ENCODE results near the gene SYNGR4. TPM values are rescaled to one million over a fixed set of nuclear protein-coding genes. Genes with fewer than 3 reads are reported as not detected.

The SYNGR4 gene
- total RNA-seq, 1 donor from 2014 or later = not detected

DNA sequence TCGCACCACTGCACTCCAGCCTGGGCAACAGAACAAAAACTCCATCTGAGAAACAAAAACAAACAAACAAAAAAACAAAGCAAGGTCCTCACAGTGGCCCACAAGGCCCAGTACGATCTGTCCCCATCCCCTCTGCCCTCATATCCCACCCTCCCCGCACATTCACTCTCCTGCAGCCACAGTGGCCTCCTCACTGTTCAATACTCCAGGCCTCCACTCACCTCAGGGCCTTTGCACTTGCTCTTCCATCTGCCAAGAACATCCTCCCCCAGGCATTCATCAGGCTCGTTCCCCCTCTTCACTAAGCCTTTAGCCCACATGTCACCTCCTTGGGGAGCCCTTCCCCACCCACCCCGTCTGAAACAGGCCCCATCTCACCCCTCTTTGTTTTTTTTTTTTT is 5.0 kb upstream of the SYNGR4 start:
- H3K36me3 Mint-ChIP-seq (ENCODE audit: unreplicated experiment) = no peaks in the 10 kb centered on the region
- no peaks in the 10 kb centered on the region for H3K27me3 Mint-ChIP-seq (ENCODE audit: unreplicated experiment)
- no peaks in the 10 kb centered on the region for H3K9me3 Mint-ChIP-seq (ENCODE audit: unreplicated experiment)
- no peak for DNase-seq (ENCODE audit: extremely low spot score, unreplicated experiment)
- no peak overlapping the region for H3K4me3 Mint-ChIP-seq (ENCODE audit: unreplicated experiment)
- peaks cover 9% of the 10 kb centered on the region for H3K4me1 Mint-ChIP-seq (ENCODE audit: unreplicated experiment)
- no peak for TF ChIP-seq CTCF (IDR thresholded peaks at IDR 0.05)
- no peak overlapping the region for H3K27ac Mint-ChIP-seq (ENCODE audit: unreplicated experiment)

DNA sequence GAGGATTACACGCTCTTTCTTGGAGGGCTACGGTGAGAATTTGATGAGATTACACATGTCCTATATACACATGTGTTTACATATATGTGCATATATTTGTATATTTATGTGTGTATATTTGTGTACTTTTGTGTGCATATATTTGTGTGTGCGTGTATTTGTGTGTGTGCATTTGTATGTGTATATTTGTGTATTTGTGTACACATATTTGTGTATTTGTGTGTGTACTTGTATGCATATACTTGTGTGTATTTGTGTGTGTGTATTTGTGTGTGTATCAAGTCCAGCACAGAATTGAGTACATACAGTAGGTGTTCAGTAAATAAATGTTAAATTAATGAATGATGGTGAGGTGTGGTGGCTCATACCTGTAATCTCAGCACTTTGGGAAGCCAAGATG is 2.3 kb upstream of the SYNGR4 start:
- H3K27me3 Mint-ChIP-seq (ENCODE audit: unreplicated experiment) = no peaks in the 10 kb centered on the region
- H3K36me3 Mint-ChIP-seq (ENCODE audit: unreplicated experiment) = no peaks in the 10 kb centered on the region
- no peaks in the 10 kb centered on the region for H3K9me3 Mint-ChIP-seq (ENCODE audit: unreplicated experiment)
- no peak for TF ChIP-seq CTCF (IDR thresholded peaks at IDR 0.05)
- H3K4me3 Mint-ChIP-seq (ENCODE audit: unreplicated experiment) = no peak overlapping the region
- peaks cover 11% of the 10 kb centered on the region for H3K4me1 Mint-ChIP-seq (ENCODE audit: unreplicated experiment)
- no peak overlapping the region for H3K27ac Mint-ChIP-seq (ENCODE audit: unreplicated experiment)
- no peak for DNase-seq (ENCODE audit: extremely low spot score, unreplicated experiment)

DNA sequence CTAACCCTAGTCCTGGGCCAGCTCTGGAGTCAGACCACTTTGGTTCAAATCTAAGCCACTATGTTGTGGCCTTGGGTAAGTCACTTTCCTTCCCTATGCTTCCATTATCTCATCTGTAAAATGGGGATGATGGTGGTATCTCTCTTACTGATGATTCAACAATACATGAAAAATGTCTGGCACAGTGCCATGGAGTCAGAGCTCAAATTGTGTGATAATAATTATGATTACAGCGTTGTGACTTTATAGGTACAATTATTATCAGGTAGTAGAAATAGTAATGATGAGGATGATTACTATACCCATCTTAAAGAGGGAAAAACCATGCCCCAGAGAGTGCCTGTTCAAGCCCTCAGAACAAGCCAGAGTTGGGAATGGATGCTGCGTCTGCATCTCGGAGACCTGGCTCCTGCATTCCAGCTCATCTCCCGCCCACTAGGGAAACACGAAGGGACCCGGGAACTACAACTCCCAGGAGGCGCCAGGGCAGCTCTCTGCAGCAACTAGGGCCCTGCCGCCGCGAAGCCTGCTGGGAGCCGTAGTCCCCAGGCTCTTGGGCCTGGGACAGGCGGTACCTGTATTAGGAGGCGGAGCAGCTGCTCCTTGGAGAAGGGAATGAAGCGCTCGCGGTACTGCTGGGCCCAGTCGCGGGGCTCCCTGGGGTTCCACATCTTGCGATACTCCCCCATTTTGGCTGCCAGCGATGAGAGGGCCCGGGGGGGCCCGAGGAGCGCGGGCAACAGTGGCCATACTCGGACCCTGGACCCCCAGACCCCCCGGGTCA is 1.3 kb upstream of the SYNGR4 start:
- Mint-ChIP-seq H3K27ac (ENCODE audit: unreplicated experiment) (peak overlapping the region; percentile 93), H3K36me3 (ENCODE audit: unreplicated experiment) (no peaks in the 10 kb centered on the region), H3K4me1 (ENCODE audit: unreplicated experiment) (peaks cover 11% of the 10 kb centered on the region), H3K27me3 (ENCODE audit: unreplicated experiment) (no peaks in the 10 kb centered on the region), H3K4me3 (ENCODE audit: unreplicated experiment) (peak overlapping the region; percentile 82), H3K9me3 (ENCODE audit: unreplicated experiment) (no peaks in the 10 kb centered on the region)
- TF ChIP-seq CTCF (IDR thresholded peaks at IDR 0.05) = no peak
- DNase-seq (ENCODE audit: extremely low spot score, unreplicated experiment) = peak; percentile 97

DNA sequence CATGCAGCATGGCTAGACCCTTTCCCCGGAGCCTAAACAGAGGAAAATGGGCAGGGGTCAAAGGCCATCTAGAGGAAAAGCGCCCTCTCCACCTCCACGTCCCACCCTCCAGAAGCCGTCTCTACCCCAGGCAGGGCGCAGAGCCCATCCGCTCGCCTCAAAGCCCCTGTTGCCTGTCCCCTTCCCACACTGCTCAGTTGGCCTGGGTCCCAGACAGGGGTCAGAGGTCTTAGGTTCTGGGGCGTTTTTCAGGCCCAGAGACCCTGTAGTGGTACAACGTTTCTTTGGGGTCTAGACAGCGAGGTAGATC is 712 bp upstream of the SYNGR4 start:
- no peak for TF ChIP-seq CTCF (IDR thresholded peaks at IDR 0.05)
- no peaks in the 10 kb centered on the region for H3K9me3 Mint-ChIP-seq (ENCODE audit: unreplicated experiment)
- no peaks in the 10 kb centered on the region for H3K27me3 Mint-ChIP-seq (ENCODE audit: unreplicated experiment)
- peaks cover 11% of the 10 kb centered on the region for H3K4me1 Mint-ChIP-seq (ENCODE audit: unreplicated experiment)
- peak overlapping the region; percentile 82 for H3K4me3 Mint-ChIP-seq (ENCODE audit: unreplicated experiment)
- DNase-seq (ENCODE audit: extremely low spot score, unreplicated experiment) = no peak
- no peaks in the 10 kb centered on the region for H3K36me3 Mint-ChIP-seq (ENCODE audit: unreplicated experiment)
- H3K27ac Mint-ChIP-seq (ENCODE audit: unreplicated experiment) = peak overlapping the region; percentile 93

- H3K36me3 Mint-ChIP-seq (ENCODE audit: unreplicated experiment) = no peaks in the 10 kb centered on the region
- no peak for TF ChIP-seq CTCF (IDR thresholded peaks at IDR 0.05)
- peaks cover 11% of the 10 kb centered on the region for H3K4me1 Mint-ChIP-seq (ENCODE audit: unreplicated experiment)
- H3K4me3 Mint-ChIP-seq (ENCODE audit: unreplicated experiment) = no peak overlapping the region
- H3K27ac Mint-ChIP-seq (ENCODE audit: unreplicated experiment) = no peak overlapping the region
- no peak for DNase-seq (ENCODE audit: extremely low spot score, unreplicated experiment)
- no peaks in the 10 kb centered on the region for H3K9me3 Mint-ChIP-seq (ENCODE audit: unreplicated experiment)
- no peaks in the 10 kb centered on the region for H3K27me3 Mint-ChIP-seq (ENCODE audit: unreplicated experiment)
These were observed 606 bp downstream of the SYNGR4 start for GRCh38 chr19:48364598-48365348.
